GM21528 (cell line): Measurements from ENCODE around the gene PLA1A.
"Not testable (repeated sequence)": the region's sequence is repeated elsewhere in the genome, so short reads cannot be mapped to it uniquely, and the experiment has no call there.

Experiments
- ATAC-seq: cut with Tn5 transposase; IDR thresholded peaks from one replicate; pipeline ENCODE4 v1.9.1; 2021; ENCODE audit warnings: mild to moderate bottlenecking, moderate library complexity; ENCODE audit not compliant: unreplicated experiment, low FRiP score

PLA1A gene, protein sequence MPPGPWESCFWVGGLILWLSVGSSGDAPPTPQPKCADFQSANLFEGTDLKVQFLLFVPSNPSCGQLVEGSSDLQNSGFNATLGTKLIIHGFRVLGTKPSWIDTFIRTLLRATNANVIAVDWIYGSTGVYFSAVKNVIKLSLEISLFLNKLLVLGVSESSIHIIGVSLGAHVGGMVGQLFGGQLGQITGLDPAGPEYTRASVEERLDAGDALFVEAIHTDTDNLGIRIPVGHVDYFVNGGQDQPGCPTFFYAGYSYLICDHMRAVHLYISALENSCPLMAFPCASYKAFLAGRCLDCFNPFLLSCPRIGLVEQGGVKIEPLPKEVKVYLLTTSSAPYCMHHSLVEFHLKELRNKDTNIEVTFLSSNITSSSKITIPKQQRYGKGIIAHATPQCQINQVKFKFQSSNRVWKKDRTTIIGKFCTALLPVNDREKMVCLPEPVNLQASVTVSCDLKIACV

GRCh38 chr3:119597548-119598288 is at the start of gene PLA1A:
Gene PLA1A, plus strand, starts transcription at chr3:119597885. Its CDS starts 29 bp downstream, at chr3:119597914.
- no peak for ATAC-seq

DNA sequence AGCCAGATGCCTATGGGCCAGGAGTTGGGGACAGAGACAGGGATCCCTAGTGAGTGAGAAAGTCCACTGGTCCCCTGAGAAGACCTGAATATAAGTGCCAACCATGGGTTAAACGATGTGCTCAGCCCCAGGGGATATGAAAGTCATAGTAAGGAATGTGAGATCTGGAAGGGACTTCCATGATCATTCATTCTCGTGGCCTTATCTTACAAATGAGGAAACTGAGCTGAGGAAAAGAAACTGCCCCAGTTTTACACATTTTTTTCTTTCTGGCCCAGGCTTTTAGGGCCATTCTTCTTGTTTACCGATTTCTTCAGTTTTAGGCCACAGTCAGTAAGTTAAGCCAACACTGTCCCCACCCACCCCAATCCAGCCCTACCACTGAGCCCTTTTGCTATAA is 49.3 kb upstream of the PLA1A start:
- ATAC-seq: no peak

DNA sequence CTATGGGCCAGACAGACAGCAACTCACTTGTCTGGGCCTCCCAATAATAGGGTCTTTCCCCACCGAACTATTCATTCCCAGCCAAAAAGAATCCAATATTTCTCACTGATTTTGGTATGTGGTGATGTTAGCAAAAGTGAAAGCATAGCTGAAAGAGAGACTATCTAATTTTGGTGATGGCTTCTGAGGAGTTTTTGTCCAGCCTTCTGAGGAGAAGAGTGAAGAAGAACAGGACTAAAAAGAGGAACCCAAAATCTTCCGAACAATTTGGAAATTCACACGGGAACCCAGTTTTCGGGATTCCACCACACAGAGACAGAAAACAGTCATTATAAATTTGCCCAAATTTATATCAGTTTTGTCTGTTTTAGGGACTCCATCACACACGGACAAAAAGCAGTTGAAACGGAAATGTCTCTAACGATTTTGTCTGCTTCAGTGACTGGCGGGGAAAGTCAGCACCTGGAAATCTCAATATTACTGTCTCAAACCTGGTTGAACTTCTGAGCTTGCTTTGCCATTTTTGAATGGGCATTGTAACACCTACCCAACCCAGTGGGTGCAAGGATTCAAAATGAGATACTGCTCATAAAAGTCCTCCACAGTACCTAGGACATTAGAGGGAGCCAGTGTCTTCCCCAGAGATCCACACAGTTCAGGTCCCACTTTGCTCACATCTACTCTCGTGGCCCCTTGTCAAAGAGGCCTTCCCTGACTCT is 47.3 kb upstream of the PLA1A start:
- peak; percentile 36 for ATAC-seq

DNA sequence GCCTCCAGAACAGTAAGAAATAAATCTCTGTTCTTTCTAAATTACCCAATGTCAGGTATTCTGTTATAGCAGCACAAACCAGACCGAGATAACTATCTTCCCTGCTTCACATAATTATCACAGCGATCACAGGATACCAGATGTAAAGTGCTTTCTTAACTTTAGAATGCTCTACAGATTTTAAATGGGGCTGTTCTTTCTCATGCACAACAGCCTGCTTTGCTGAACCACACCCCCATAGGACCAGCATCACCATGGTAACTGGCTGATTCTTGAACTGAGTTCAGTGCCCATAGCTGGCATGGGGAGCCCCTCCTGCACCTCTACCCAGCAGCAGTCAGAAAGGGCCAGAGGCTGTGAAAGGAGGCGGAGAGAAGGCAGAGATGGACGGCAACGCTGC is 46.1 kb upstream of the PLA1A start:
- ATAC-seq: no peak

DNA sequence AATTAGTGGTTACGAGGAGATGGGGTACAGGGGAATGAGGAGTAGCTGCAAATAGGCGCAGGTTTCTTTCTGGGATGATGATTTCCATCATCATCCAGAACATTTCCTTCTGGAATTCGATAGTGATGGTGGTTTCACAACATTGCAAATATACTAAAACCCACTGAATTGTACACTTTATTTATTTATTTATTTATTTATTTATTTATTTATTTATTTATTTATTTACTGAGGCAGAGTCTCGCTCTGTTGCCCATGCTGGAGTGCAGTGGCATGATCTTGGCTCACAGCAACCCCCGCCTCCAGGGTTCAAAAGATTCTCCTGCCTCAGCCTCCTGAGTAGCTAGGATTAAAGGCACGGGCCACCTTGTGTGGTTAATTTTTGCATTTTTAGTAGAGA is 44.8 kb upstream of the PLA1A start:
- ATAC-seq: not testable (repeated sequence)

- ATAC-seq: no peak
Observed at GRCh38 chr3:119553823-119554415, 43.8 kb upstream of the PLA1A start.

DNA sequence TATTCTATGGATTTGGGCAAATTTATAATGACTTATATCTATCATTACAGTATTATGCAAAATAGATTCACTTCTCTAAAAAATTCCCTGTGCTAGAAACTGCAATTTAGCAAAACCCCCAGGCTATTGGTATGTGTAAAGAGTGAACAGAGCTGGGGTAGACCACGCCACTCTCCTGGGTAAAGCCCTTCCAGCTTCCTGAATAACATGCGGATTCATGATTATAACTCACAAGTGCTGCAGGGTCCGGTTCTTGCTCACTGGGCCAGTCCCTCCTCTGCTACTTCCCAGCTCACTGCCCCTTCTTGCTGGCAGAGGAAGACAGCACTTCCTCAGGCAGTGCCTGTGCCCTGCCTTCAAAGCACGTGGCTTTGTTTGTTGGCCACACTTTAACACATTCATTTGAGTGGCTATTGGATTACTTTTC is 42.4 kb upstream of the PLA1A start:
- ATAC-seq: no peak

DNA sequence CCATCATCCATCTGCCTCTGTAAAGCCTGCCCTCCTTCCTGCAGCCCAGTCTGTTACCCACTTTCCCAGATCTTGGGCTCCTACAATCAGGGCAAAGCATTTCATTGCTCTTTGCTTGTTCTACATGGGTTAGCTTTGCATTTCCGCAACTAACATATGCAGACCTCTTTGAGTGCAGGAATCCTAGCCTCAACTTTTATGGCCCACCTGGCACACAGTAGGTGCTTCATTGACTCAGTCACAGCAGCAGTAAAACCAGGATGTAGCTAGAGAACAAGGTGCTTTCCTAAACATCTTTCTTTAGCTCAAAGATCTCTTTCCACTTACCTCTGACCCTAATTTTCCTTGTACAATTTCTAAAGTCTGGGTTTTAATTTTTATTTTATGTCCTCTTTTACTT is 41.8 kb upstream of the PLA1A start:
- ATAC-seq: no peak

- no peak for ATAC-seq
Observed at GRCh38 chr3:119557192-119557876, 40.4 kb upstream of the PLA1A start.

- ATAC-seq: no peak
Observed at GRCh38 chr3:119557877-119558269, 39.8 kb upstream of the PLA1A start.

DNA sequence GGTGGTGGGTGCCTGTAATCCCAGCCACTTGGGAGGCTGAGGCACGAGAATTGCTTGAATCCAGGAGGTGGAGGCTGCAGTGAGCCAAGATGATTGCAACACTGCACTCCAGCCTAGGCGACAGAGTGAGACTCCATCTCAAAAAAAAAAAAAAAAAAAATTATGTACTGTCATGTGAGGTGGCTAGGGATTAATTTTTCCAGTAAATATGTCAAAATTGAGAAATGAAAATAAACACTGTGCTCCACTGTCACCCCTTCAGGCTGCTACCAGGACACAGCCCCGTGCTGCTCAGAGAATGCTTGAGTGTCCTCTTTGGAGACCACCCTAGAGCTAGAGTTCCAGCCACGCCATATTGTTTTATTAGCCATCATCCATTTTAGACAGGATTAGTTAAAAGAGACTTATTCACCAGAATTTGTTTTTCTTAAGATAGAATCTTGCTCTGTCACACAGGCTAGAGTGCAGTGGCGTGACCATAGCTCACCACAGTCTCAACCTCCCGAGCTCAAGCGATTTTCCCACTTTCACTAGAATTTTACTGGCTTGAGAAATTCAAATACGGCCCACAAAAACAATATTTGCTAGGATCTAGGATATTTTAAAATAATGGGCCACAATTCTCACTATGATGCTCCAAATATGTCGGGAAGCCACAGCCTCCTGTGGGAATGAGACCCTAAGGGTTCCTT is 38.9 kb upstream of the PLA1A start:
- ATAC-seq: no peak

- peak; percentile 59 for ATAC-seq
Observed at GRCh38 chr3:119559441-119559963, 38.2 kb upstream of the PLA1A start, which contains the start of gene CD80. Gene CD80, minus strand, starts transcription at chr3:119559614. Its CDS starts 1,886 bp downstream, at chr3:119557728.

GRCh38 chr3:119560160-119560559 is 37.5 kb upstream of the PLA1A start:
- peak; percentile 1 for ATAC-seq

DNA sequence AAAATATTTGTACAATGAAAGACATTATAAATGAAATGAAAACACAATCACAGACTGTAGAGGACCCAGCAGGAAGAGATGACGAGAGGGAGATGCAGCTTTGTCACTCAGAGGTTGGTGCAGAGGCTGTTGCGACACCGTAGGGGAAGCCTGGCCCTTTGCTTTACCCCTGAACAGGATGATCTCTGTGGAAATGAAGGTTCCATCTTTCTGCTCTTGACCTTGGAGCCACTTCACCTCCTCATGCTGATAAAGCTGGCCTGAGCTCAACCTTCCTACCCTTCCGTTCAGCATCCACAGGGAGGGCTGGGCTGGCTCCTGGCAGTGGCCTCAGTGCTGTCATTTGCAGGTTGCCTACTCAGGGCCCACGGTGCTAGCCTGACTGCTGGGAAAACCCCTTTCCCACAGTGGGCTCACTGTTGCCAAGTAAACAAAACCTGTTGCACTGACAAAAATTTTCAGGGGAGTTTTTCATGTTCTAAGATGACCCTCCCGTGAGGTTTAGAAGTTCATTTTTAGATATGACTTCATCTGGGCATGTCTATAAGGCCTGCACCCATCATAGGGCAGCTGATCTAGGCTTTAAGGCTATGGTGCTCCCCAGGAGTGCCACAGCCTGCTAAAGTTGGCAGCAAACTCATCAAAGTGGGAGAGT is 35.3 kb upstream of the PLA1A start:
- peak; percentile 76 for ATAC-seq

- not testable (repeated sequence) for ATAC-seq
Observed at GRCh38 chr3:119563334-119563733, 34.4 kb upstream of the PLA1A start.

DNA sequence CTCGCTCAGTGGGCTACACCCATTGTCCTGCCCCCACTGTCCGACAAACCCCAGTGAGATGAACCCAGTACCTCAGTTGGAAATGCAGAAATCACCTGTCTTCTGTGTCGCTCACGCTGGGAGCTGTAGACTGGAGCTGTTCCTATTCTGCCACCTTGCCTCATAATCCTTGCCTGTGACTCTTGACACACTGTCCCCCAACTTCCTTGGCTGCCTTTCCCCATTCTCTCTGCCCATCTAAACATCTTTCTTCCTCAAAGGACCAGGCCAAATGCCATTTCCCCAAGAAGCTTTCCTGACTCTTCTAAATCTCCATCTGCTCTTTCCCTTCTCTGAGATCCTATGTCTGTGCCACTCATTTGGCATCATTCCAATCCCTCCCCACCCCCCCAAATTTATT is 28.5 kb upstream of the PLA1A start:
- no peak for ATAC-seq

DNA sequence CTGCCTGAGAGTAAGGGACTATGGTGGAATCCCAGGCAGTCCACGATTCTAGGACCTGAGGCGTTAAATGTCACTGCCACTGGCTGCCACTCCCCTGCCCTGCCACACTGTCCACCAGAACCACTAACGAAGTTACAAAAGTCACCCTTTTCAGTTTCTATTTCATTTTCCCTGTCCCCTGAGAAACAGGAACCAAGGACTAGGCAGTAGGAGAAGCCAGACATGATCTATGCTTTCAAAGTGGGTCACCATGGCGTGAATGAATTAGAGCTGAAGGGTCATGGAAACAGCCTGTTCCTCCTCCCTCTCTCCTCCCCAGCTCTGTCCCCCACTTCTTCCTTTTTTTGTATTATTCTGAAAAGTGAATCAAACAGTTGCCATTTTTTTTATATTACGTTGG is 27.5 kb upstream of the PLA1A start:
- no peak for ATAC-seq

GRCh38 chr3:119571230-119571629 is 26.5 kb upstream of the PLA1A start:
- ATAC-seq: no peak

DNA sequence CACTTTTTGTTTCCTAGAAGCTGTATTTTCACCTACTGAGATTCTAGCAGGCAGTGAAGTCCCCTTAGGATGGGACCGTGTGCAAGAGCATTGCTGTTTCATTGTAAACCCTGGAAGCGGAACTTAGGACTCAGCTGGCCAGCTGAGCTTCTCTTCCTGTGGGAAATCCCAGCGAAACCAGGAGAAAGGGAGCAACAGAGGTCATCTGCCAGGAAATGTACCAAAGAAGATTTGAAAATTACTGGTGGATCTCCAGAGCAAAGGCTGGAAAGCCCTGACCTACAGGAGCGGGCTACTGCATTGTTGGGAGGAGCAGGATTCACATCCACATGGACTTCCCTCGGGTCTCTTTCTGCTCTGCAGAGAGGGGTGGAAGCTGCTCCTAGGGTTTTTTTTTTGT is 26.0 kb upstream of the PLA1A start:
- ATAC-seq: no peak
